ENCODE data around the gene MIEF1.

The MIEF1 gene

GRCh38 chr22:39563571-39564428, 61.7 kb downstream of the MIEF1 start (continued):
- TF ChIP-seq PBX3 (CRISPR knock-in tag; IDR thresholded peaks at IDR 0.05) (no peak), ZNF157 (tag by site-specific recombination; IDR thresholded peaks at IDR 0.05) (no peak), GLI2 (tag by site-specific recombination; IDR thresholded peaks at IDR 0.05; ENCODE audit: borderline replicate concordance, low read depth) (no peak), ZNF311 (tag by site-specific recombination; IDR thresholded peaks at IDR 0.05; ENCODE audit: borderline replicate concordance) (0 out of 2 replicates have a peak, but pooled peaks have one; percentile 25), SALL2 (tag by site-specific recombination; IDR thresholded peaks at IDR 0.05; ENCODE audit: borderline replicate concordance) (peak; percentile 33; the same call in 1 of the 2 replicates), ZBTB8A (tag by site-specific recombination; IDR thresholded peaks at IDR 0.05) (no peak), ZNF239 (tag by site-specific recombination; IDR thresholded peaks at IDR 0.05) (peak; percentile 61; the same call in 1 of the 2 replicates), ZFP41 (tag by site-specific recombination; IDR thresholded peaks at IDR 0.05; ENCODE audit: borderline replicate concordance) (no peak), ZNF561 (tag by site-specific recombination; IDR thresholded peaks at IDR 0.05; ENCODE audit: borderline replicate concordance) (no peak), IKZF3 (tag by site-specific recombination; IDR thresholded peaks at IDR 0.05) (no peak), ZNF426 (tag by site-specific recombination; IDR thresholded peaks at IDR 0.05) (no peak), ZBTB1 (tag by site-specific recombination; IDR thresholded peaks at IDR 0.05) (no peak; the same call in 1 of the 2 replicates), ZNF76 (tag by site-specific recombination; IDR thresholded peaks at IDR 0.05; ENCODE audit: borderline replicate concordance, low read depth) (no peak), SETDB1 (IDR thresholded peaks at IDR 0.05; ENCODE audit: insufficient read length, low read length) (no peak), CTCF (tag by site-specific recombination; IDR thresholded peaks at IDR 0.05) (no peak), ZNF148 (tag by site-specific recombination; IDR thresholded peaks at IDR 0.05; ENCODE audit: borderline replicate concordance) (peak; percentile 62; the same call in 1 of the 2 replicates), RBAK (tag by site-specific recombination; IDR thresholded peaks at IDR 0.05) (no peak), ZNF548 (tag by site-specific recombination; IDR thresholded peaks at IDR 0.05) (peak; percentile 11; the same call in 1 of the 2 replicates)
- TF ChIP-seq, protein P1, sequence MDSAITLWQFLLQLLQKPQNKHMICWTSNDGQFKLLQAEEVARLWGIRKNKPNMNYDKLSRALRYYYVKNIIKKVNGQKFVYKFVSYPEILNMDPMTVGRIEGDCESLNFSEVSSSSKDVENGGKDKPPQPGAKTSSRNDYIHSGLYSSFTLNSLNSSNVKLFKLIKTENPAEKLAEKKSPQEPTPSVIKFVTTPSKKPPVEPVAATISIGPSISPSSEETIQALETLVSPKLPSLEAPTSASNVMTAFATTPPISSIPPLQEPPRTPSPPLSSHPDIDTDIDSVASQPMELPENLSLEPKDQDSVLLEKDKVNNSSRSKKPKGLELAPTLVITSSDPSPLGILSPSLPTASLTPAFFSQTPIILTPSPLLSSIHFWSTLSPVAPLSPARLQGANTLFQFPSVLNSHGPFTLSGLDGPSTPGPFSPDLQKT (IDR thresholded peaks at IDR 0.05; ENCODE audit: borderline replicate concordance, low read depth, low read length), result no peak
- TF ChIP-seq, protein P2, sequence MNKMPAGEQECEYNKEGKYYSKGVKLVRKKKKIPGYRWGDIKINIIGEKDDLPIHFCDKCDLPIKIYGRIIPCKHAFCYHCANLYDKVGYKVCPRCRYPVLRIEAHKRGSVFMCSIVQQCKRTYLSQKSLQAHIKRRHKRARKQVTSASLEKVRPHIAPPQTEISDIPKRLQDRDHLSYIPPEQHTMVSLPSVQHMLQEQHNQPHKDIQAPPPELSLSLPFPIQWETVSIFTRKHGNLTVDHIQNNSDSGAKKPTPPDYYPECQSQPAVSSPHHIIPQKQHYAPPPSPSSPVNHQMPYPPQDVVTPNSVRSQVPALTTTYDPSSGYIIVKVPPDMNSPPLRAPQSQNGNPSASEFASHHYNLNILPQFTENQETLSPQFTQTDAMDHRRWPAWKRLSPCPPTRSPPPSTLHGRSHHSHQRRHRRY (tag by site-specific recombination; IDR thresholded peaks at IDR 0.05), result no peak
- TF ChIP-seq, protein P3, sequence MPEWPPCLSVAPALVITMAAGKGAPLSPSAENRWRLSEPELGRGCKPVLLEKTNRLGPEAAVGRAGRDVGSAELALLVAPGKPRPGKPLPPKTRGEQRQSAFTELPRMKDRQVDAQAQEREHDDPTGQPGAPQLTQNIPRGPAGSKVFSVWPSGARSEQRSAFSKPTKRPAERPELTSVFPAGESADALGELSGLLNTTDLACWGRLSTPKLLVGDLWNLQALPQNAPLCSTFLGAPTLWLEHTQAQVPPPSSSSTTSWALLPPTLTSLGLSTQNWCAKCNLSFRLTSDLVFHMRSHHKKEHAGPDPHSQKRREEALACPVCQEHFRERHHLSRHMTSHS (tag by site-specific recombination; IDR thresholded peaks at IDR 0.05), result peak; percentile 20; the same call in 1 of the 2 replicates
- TF ChIP-seq, protein P4, sequence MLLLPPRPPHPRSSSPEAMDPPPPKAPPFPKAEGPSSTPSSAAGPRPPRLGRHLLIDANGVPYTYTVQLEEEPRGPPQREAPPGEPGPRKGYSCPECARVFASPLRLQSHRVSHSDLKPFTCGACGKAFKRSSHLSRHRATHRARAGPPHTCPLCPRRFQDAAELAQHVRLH (tag by site-specific recombination; IDR thresholded peaks at IDR 0.05), result no peak
- TF ChIP-seq, protein P5, sequence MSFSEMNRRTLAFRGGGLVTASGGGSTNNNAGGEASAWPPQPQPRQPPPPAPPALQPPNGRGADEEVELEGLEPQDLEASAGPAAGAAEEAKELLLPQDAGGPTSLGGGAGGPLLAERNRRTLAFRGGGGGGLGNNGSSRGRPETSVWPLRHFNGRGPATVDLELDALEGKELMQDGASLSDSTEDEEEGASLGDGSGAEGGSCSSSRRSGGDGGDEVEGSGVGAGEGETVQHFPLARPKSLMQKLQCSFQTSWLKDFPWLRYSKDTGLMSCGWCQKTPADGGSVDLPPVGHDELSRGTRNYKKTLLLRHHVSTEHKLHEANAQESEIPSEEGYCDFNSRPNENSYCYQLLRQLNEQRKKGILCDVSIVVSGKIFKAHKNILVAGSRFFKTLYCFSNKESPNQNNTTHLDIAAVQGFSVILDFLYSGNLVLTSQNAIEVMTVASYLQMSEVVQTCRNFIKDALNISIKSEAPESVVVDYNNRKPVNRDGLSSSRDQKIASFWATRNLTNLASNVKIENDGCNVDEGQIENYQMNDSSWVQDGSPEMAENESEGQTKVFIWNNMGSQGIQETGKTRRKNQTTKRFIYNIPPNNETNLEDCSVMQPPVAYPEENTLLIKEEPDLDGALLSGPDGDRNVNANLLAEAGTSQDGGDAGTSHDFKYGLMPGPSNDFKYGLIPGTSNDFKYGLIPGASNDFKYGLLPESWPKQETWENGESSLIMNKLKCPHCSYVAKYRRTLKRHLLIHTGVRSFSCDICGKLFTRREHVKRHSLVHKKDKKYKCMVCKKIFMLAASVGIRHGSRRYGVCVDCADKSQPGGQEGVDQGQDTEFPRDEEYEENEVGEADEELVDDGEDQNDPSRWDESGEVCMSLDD (tag by site-specific recombination; IDR thresholded peaks at IDR 0.05), result no peak; the same call in 1 of the 2 replicates
- TF ChIP-seq, protein P6, sequence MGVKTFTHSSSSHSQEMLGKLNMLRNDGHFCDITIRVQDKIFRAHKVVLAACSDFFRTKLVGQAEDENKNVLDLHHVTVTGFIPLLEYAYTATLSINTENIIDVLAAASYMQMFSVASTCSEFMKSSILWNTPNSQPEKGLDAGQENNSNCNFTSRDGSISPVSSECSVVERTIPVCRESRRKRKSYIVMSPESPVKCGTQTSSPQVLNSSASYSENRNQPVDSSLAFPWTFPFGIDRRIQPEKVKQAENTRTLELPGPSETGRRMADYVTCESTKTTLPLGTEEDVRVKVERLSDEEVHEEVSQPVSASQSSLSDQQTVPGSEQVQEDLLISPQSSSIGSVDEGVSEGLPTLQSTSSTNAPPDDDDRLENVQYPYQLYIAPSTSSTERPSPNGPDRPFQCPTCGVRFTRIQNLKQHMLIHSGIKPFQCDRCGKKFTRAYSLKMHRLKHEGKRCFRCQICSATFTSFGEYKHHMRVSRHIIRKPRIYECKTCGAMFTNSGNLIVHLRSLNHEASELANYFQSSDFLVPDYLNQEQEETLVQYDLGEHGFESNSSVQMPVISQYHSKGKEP (tag by site-specific recombination; IDR thresholded peaks at IDR 0.05), result no peak

All from HEK293 (cell line).